ENCODE results near the gene SLC18A2.

Gene SLC18A2

DNA sequence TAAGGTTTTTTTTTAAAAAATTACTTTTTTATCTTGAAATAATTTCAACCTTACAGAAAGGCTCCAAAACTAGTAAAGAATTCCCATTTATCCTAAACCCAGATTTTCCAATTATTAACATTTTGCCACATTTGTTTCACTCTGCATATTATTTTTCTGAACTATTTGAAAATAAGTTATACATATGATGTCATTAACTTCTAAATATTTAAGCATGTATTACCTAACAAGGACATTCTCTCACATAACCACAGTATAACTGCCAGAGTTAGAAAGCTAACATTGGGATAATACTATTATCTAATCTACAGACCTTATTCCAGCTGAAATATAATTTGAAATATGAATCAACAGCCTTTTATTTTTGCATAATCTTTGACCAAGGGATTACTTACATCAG is 65.8 kb downstream of the SLC18A2 start:
- DNase-seq (ENCODE audit: low read depth in 4 of 4, low spot score in 1 of 4): no peak

- DNase-seq (ENCODE audit: low read depth in 4 of 4, low spot score in 1 of 4): no peak
Measured at GRCh38 chr10:117311261-117311660, 70.3 kb downstream of the SLC18A2 start.

- no peak for DNase-seq (ENCODE audit: low read depth in 4 of 4, low spot score in 1 of 4)
Measured at GRCh38 chr10:117312430-117312829, 71.5 kb downstream of the SLC18A2 start.

DNA sequence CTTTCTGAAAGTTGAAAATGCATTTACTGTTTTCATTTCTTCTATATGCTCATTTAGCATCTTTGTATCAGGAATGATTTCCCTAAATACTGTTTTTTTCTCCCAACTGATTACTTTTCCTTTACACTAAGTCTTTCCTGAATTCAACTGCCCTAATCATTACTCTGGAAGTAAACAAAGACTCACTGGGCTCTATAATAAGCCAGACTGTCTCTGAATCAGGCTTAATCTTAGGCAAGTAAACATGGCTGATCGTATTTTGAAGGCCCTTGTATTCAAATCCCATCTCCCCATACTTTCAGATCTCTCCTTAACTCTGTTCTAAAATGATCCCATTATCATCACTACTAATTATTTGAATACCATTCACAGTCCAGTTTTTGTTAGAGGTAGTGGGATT is 72.7 kb downstream of the SLC18A2 start:
- no peak for DNase-seq (ENCODE audit: low read depth in 4 of 4, low spot score in 1 of 4)

DNA sequence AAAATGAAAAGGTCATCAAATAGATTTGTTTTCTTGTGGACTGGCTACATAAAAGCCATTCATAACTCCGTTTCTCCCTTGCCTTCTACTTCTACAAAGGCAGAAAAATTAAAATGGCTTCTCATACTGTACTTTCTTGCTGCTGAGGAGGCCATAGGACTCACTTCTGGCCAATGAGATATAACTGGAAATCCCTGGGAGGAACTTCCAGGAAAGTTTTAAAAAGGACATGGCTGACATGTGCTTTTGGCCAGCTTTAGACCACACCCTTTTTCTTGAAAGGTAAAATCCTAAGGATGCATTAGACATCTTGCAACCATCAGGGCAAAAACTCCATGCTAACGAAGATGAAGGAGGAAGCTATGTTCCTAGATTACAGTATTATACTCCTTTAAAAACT is 75.8 kb downstream of the SLC18A2 start:
- no peak for DNase-seq (ENCODE audit: low read depth in 4 of 4, low spot score in 1 of 4)

- DNase-seq (ENCODE audit: low read depth in 4 of 4, low spot score in 1 of 4): no peak
Measured at GRCh38 chr10:117318909-117319308, 78.0 kb downstream of the SLC18A2 start.

- DNase-seq (ENCODE audit: low read depth in 4 of 4, low spot score in 1 of 4): no peak
Measured at GRCh38 chr10:117320050-117320665, 79.2 kb downstream of the SLC18A2 start.

DNA sequence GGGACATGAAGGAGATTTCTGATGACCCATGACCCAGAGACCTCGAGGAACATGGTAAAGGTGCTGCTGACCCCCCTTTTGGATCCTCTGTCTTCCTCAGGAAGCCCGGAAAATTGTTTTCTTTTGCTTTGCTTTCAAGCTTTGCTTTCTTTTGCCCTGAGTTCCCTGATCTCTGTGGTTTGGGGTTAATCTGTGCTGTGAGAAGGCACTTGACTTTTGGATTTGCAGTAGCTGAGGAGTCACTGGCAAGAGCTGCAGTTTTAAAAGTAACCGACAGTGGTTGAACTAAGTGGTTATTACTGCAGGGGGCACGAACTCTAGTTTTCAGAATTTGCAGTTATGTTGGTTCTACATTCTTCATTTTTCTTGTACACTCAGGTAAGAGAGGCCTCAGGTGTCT is 81.3 kb downstream of the SLC18A2 start:
- DNase-seq (ENCODE audit: low read depth in 4 of 4, low spot score in 1 of 4): no peak

DNA sequence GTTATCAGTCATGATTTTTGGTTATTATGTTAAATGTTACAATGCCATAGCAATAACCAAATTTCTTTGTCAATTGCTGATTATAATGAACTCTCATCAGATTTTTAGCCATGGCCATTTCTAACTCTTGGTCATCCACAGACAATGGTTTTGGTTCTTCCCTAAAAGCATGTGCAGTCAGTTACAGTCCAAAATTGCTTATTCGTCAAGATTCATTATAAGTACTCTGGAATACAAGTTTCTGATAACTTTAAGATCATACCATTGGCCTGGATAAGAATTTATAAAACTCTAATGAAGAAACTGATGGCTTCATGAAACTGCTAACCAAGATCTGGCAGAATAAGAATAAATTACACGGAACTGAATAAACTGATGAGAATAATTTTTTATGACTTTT is 83.5 kb downstream of the SLC18A2 start:
- no peak for DNase-seq (ENCODE audit: low read depth in 4 of 4, low spot score in 1 of 4)

- no peak for DNase-seq (ENCODE audit: low read depth in 4 of 4, low spot score in 1 of 4)
Measured at GRCh38 chr10:117327262-117327661, 86.3 kb downstream of the SLC18A2 start.

All from stimulated activated CD4-positive, alpha-beta T cell treated with anti-CD3 and anti-CD28 coated beads, Interleukin-1b, Interleukin-23, amount 100 ng/mL, for 24 hours (primary cell).